GM23338 (cell line): Measurements from ENCODE around the gene MTHFD2L. TPM values are rescaled to one million over a fixed set of nuclear protein-coding genes. Genes with fewer than 3 reads are reported as not detected.

Experiments
- ATAC-seq: fragments of 200-7000 bp; cut with Tn5 transposase; 3 replicates; pipeline ENCODE4 v1.9.1; 2020
- DNase-seq: peaks from one replicate; pipeline ENCODE4 v3.0.0-alpha.2; 2015; ENCODE audit warnings: low spot score
- H2AFZ ChIP-seq: fragments of 200-600 bp; sonication (generic); 2 replicates; pipeline ENCODE4 v1.8.0; 2016; ENCODE audit warnings: antibody characterized with exemption, mild to moderate bottlenecking, moderate library complexity
- H3F3A ChIP-seq: fragments of 200-600 bp; sonication (generic); replicated peaks from 2 replicates; pipeline ENCODE4 v1.8.0; 2017; ENCODE audit warnings: antibody characterized with exemption, mixed run types, low read depth
- H3K27ac ChIP-seq: fragments of 200-600 bp; sonication (generic); 2 replicates; pipeline ENCODE4 v1.6.1; 2016; ENCODE audit warnings: low read depth
- H3K27me3 ChIP-seq: fragments of 200-600 bp; sonication (generic); 2 replicates; pipeline ENCODE4 v1.8.0; 2016; ENCODE audit warnings: mild to moderate bottlenecking, mixed run types, moderate library complexity; ENCODE audit not compliant: insufficient read depth
- H3K36me3 ChIP-seq: fragments of 200-600 bp; sonication (generic); 2 replicates; pipeline ENCODE4 v1.8.0; 2016; ENCODE audit warnings: mild to moderate bottlenecking; ENCODE audit not compliant: insufficient read depth
- H3K4me1 ChIP-seq: fragments of 200-600 bp; sonication (generic); 2 replicates; pipeline ENCODE4 v1.8.0; 2016; ENCODE audit warnings: mild to moderate bottlenecking, moderate library complexity; ENCODE audit not compliant: insufficient read depth
- H3K4me2 ChIP-seq: fragments of 200-600 bp; sonication (generic); 2 replicates; pipeline ENCODE4 v1.7.1; 2017; ENCODE audit warnings: mixed run types
- H3K4me3 ChIP-seq: fragments of 200-600 bp; sonication (generic); 2 replicates; pipeline ENCODE4 v1.6.1; 2016; ENCODE audit warnings: mixed run types
- H3K79me2 ChIP-seq: fragments of 200-600 bp; sonication (generic); replicated peaks from 2 replicates; pipeline ENCODE4 v1.8.0; 2017; ENCODE audit warnings: mild to moderate bottlenecking; ENCODE audit not compliant: insufficient read depth
- H3K9me2 ChIP-seq: fragments of 200-600 bp; sonication (generic); 2 replicates; pipeline ENCODE4 v1.8.0; 2017; ENCODE audit not compliant: insufficient read depth
- H4K20me1 ChIP-seq: fragments of 200-600 bp; sonication (generic); replicated peaks from 2 replicates; pipeline ENCODE4 v1.8.0; 2017; ENCODE audit warnings: mild to moderate bottlenecking; ENCODE audit not compliant: insufficient read depth
- H3K27ac Mint-ChIP-seq: 2 replicates; pipeline ENCODE4 v1.8.0; 2020; ENCODE audit warnings: inconsistent platforms, mild to moderate bottlenecking, moderate library complexity, mixed read lengths
- H3K27me3 Mint-ChIP-seq: 3 replicates; pipeline ENCODE4 v1.8.0; 2022; ENCODE audit warnings: low read depth, mild to moderate bottlenecking, moderate library complexity, mixed read lengths, inconsistent platforms; ENCODE audit not compliant: insufficient read depth, poor library complexity
- H3K36me3 Mint-ChIP-seq: 3 replicates; pipeline ENCODE4 v1.8.0; 2021; ENCODE audit warnings: low read depth, mild to moderate bottlenecking, inconsistent platforms, moderate library complexity, mixed read lengths
- H3K4me1 Mint-ChIP-seq: 3 replicates; pipeline ENCODE4 v1.8.0; 2020; ENCODE audit warnings: mild to moderate bottlenecking, inconsistent platforms, mixed read lengths
- H3K4me3 Mint-ChIP-seq: 3 replicates; pipeline ENCODE4 v1.8.0; 2021; ENCODE audit warnings: moderate library complexity, mild to moderate bottlenecking, inconsistent platforms, mixed read lengths
- H3K9me3 Mint-ChIP-seq: 3 replicates; pipeline ENCODE4 v1.8.0; 2020; ENCODE audit warnings: moderate library complexity, mild to moderate bottlenecking, inconsistent platforms, mixed read lengths
- CREB1 ChIP-seq: fragments of 250-450 bp; sonication (Bioruptor Pico); IDR thresholded peaks from 2 replicates; pipeline ENCODE4 v1.5.0; 2020; ENCODE audit warnings: low read depth, mild to moderate bottlenecking, moderate library complexity
- EZH2 ChIP-seq: fragments of 200-600 bp; sonication (generic); IDR thresholded peaks from one replicate; pipeline ENCODE4 v1.8.0; 2017; ENCODE audit warnings: antibody characterized with exemption, mild to moderate bottlenecking, low read depth; ENCODE audit not compliant: unreplicated experiment
- EZH2phosphoT487 ChIP-seq: fragments of 200-600 bp; sonication (generic); IDR thresholded peaks from one replicate; pipeline ENCODE4 v1.8.1; 2018; ENCODE audit warnings: antibody characterized with exemption; ENCODE audit not compliant: unreplicated experiment
- JUNB ChIP-seq: IDR thresholded peaks from one replicate; pipeline ENCODE4 v1.6.1; 2016; ENCODE audit warnings: antibody characterized with exemption; ENCODE audit not compliant: unreplicated experiment
- NANOG ChIP-seq: IDR thresholded peaks from 2 replicates; pipeline ENCODE4 v1.6.1; 2016; ENCODE audit warnings: antibody characterized with exemption, borderline replicate concordance
- POLR2AphosphoS5 ChIP-seq: IDR thresholded peaks from 2 replicates; pipeline ENCODE4 v1.6.1; 2016; ENCODE audit warnings: antibody characterized with exemption, low read depth
- STAT1 ChIP-seq: IDR thresholded peaks from one replicate; pipeline ENCODE4 v1.6.1; 2016; ENCODE audit warnings: antibody characterized with exemption; ENCODE audit not compliant: unreplicated experiment
- ZNF114 ChIP-seq: fragments of 250-450 bp; sonication (Bioruptor Pico); IDR thresholded peaks from 2 replicates; pipeline ENCODE4 v1.5.0; 2020; ENCODE audit warnings: mild to moderate bottlenecking, moderate library complexity
- ZNF331 ChIP-seq: fragments of 250-450 bp; sonication (Bioruptor Pico); IDR thresholded peaks from 2 replicates; pipeline ENCODE4 v1.5.0; 2020; ENCODE audit warnings: low read depth, mild to moderate bottlenecking, moderate library complexity
- polyA plus RNA-seq: library from polyadenylated mRNA; unstranded; fragments of >200 nt; fragmentation: Nextera tagmentation; extraction: Ambion mirVana; gene quantifications from 2 replicates; pipeline ENCODE4 v1.2.1, GENCODE V29; 2016
- total RNA-seq: library from RNA; depleted of rRNA; stranded (reverse); fragments of >200 nt; shearing (Covaris generic); gene quantifications from 2 replicates; pipeline ENCODE4 v1.2.3, GENCODE V29; 2014
- TF ChIP-seq, protein P1 (sequence below): IDR thresholded peaks from one replicate; pipeline ENCODE4 v1.6.1; 2018; ENCODE audit warnings: antibody characterized with exemption; ENCODE audit not compliant: unreplicated experiment
- TF ChIP-seq, protein P2 (sequence below): IDR thresholded peaks from 2 replicates; pipeline ENCODE4 v1.6.1; 2016; ENCODE audit warnings: antibody characterized with exemption
- TF ChIP-seq, protein P3 (sequence below), 2 experiments: fragments of 200-600 bp in 1 of 2; sonication (generic) in 1 of 2; conservative IDR thresholded peaks; 2 replicates each; pipeline versions ENCODE4 v1.5.1 to v1.6.1; 2016 to 2017; ENCODE audit warnings: antibody characterized with exemption in 2 of 2, low read depth in 2 of 2, mild to moderate bottlenecking in 2 of 2, moderate library complexity in 1 of 2
- TF ChIP-seq, protein P4 (sequence below): fragments of 250-450 bp; sonication (Bioruptor Pico); IDR thresholded peaks from 2 replicates; pipeline ENCODE4 v1.5.0; 2020; ENCODE audit warnings: mild to moderate bottlenecking, moderate library complexity

MTHFD2L gene
- total and polyA plus RNA-seq, 2 experiments from 2014 or later, result 24.4 to 35.7 TPM

DNA sequence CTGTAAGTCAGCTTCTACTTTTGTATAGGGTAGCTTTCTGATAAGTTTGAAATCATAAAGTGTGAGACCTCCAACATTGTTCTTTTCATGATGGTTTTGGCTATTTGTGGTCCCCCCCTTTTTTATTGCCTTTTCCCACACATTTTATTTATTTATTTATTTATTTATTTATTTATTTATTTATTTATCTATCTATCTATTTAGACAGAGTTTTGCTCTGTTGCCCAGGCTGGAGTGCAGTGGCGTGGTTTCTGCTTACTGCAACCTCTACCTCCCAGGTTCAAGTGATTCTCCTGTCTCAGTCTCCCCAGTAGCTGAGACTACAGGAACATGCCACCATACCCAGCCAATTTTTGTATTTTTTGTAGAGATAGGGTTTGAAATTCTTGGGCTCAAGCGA lies 9.7 kb upstream of the MTHFD2L start:
- DNase-seq (no peak), ATAC-seq (no peak)
- Histone ChIP-seq H2AFZ (no peak overlapping the region), H3K4me3 (no peak overlapping the region), H3K9me2 (no peaks in the 10 kb centered on the region), H3K27ac (no peak overlapping the region), H4K20me1 (no peaks in the 10 kb centered on the region), H3K27me3 (no peaks in the 10 kb centered on the region), H3K79me2 (no peaks in the 10 kb centered on the region), H3K4me1 (no peaks in the 10 kb centered on the region), H3K36me3 (no peaks in the 10 kb centered on the region), H3K4me2 (no peak overlapping the region), H3F3A (no peaks in the 10 kb centered on the region)
- H3K27ac Mint-ChIP-seq, result no peak overlapping the region
- H3K4me3 Mint-ChIP-seq, result no peak overlapping the region
- H3K4me1 Mint-ChIP-seq, result no peaks in the 10 kb centered on the region
- H3K9me3 Mint-ChIP-seq, result no peaks in the 10 kb centered on the region
- no peak for TF ChIP-seq STAT1
- TF ChIP-seq, protein P1, sequence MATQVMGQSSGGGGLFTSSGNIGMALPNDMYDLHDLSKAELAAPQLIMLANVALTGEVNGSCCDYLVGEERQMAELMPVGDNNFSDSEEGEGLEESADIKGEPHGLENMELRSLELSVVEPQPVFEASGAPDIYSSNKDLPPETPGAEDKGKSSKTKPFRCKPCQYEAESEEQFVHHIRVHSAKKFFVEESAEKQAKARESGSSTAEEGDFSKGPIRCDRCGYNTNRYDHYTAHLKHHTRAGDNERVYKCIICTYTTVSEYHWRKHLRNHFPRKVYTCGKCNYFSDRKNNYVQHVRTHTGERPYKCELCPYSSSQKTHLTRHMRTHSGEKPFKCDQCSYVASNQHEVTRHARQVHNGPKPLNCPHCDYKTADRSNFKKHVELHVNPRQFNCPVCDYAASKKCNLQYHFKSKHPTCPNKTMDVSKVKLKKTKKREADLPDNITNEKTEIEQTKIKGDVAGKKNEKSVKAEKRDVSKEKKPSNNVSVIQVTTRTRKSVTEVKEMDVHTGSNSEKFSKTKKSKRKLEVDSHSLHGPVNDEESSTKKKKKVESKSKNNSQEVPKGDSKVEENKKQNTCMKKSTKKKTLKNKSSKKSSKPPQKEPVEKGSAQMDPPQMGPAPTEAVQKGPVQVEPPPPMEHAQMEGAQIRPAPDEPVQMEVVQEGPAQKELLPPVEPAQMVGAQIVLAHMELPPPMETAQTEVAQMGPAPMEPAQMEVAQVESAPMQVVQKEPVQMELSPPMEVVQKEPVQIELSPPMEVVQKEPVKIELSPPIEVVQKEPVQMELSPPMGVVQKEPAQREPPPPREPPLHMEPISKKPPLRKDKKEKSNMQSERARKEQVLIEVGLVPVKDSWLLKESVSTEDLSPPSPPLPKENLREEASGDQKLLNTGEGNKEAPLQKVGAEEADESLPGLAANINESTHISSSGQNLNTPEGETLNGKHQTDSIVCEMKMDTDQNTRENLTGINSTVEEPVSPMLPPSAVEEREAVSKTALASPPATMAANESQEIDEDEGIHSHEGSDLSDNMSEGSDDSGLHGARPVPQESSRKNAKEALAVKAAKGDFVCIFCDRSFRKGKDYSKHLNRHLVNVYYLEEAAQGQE, result no peak
- TF ChIP-seq EZH2, result no peak
- no peak for TF ChIP-seq JUNB
- TF ChIP-seq, protein P2, sequence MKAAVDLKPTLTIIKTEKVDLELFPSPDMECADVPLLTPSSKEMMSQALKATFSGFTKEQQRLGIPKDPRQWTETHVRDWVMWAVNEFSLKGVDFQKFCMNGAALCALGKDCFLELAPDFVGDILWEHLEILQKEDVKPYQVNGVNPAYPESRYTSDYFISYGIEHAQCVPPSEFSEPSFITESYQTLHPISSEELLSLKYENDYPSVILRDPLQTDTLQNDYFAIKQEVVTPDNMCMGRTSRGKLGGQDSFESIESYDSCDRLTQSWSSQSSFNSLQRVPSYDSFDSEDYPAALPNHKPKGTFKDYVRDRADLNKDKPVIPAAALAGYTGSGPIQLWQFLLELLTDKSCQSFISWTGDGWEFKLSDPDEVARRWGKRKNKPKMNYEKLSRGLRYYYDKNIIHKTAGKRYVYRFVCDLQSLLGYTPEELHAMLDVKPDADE, result no peak
- no peak for TF ChIP-seq CREB1 (CRISPR knock-in tag)
- TF ChIP-seq, protein P3, sequence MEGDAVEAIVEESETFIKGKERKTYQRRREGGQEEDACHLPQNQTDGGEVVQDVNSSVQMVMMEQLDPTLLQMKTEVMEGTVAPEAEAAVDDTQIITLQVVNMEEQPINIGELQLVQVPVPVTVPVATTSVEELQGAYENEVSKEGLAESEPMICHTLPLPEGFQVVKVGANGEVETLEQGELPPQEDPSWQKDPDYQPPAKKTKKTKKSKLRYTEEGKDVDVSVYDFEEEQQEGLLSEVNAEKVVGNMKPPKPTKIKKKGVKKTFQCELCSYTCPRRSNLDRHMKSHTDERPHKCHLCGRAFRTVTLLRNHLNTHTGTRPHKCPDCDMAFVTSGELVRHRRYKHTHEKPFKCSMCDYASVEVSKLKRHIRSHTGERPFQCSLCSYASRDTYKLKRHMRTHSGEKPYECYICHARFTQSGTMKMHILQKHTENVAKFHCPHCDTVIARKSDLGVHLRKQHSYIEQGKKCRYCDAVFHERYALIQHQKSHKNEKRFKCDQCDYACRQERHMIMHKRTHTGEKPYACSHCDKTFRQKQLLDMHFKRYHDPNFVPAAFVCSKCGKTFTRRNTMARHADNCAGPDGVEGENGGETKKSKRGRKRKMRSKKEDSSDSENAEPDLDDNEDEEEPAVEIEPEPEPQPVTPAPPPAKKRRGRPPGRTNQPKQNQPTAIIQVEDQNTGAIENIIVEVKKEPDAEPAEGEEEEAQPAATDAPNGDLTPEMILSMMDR (conservative IDR thresholded peaks at IDR 0.05; ENCODE audit: low read depth in 2 of 2), result no peak
- no peak for TF ChIP-seq EZH2phosphoT487
- no peak for TF ChIP-seq ZNF114 (CRISPR knock-in tag)
- TF ChIP-seq, protein P4, sequence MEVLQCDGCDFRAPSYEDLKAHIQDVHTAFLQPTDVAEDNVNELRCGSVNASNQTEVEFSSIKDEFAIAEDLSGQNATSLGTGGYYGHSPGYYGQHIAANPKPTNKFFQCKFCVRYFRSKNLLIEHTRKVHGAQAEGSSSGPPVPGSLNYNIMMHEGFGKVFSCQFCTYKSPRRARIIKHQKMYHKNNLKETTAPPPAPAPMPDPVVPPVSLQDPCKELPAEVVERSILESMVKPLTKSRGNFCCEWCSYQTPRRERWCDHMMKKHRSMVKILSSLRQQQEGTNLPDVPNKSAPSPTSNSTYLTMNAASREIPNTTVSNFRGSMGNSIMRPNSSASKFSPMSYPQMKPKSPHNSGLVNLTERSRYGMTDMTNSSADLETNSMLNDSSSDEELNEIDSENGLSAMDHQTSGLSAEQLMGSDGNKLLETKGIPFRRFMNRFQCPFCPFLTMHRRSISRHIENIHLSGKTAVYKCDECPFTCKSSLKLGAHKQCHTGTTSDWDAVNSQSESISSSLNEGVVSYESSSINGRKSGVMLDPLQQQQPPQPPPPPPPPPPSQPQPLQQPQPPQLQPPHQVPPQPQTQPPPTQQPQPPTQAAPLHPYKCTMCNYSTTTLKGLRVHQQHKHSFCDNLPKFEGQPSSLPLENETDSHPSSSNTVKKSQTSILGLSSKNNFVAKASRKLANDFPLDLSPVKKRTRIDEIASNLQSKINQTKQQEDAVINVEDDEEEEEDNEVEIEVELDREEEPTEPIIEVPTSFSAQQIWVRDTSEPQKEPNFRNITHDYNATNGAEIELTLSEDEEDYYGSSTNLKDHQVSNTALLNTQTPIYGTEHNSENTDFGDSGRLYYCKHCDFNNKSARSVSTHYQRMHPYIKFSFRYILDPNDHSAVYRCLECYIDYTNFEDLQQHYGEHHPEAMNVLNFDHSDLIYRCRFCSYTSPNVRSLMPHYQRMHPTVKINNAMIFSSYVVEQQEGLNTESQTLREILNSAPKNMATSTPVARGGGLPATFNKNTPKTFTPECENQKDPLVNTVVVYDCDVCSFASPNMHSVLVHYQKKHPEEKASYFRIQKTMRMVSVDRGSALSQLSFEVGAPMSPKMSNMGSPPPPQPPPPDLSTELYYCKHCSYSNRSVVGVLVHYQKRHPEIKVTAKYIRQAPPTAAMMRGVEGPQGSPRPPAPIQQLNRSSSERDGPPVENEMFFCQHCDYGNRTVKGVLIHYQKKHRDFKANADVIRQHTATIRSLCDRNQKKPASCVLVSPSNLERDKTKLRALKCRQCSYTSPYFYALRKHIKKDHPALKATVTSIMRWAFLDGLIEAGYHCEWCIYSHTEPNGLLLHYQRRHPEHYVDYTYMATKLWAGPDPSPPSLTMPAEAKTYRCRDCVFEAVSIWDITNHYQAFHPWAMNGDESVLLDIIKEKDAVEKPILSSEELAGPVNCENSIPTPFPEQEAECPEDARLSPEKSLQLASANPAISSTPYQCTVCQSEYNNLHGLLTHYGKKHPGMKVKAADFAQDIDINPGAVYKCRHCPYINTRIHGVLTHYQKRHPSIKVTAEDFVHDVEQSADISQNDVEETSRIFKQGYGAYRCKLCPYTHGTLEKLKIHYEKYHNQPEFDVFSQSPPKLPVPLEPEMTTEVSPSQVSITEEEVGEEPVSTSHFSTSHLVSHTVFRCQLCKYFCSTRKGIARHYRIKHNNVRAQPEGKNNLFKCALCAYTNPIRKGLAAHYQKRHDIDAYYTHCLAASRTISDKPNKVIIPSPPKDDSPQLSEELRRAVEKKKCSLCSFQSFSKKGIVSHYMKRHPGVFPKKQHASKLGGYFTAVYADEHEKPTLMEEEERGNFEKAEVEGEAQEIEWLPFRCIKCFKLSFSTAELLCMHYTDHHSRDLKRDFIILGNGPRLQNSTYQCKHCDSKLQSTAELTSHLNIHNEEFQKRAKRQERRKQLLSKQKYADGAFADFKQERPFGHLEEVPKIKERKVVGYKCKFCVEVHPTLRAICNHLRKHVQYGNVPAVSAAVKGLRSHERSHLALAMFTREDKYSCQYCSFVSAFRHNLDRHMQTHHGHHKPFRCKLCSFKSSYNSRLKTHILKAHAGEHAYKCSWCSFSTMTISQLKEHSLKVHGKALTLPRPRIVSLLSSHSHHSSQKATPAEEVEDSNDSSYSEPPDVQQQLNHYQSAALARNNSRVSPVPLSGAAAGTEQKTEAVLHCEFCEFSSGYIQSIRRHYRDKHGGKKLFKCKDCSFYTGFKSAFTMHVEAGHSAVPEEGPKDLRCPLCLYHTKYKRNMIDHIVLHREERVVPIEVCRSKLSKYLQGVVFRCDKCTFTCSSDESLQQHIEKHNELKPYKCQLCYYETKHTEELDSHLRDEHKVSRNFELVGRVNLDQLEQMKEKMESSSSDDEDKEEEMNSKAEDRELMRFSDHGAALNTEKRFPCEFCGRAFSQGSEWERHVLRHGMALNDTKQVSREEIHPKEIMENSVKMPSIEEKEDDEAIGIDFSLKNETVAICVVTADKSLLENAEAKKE, result no peak
- TF ChIP-seq NANOG, result no peak
- no peak for TF ChIP-seq POLR2AphosphoS5
- no peak for TF ChIP-seq ZNF331 (CRISPR knock-in tag)
- H3K36me3 Mint-ChIP-seq, result no peaks in the 10 kb centered on the region
- no peaks in the 10 kb centered on the region for H3K27me3 Mint-ChIP-seq
